A549 (cell line): ENCODE measurements around the gene SLC35F4. TPM values are rescaled to one million over a fixed set of nuclear protein-coding genes. Genes with fewer than 3 reads are reported as not detected.

ENCODE experiments used
- ATAC-seq, 2 experiments: fragments of 200-7000 bp in 1 of 2; fragments of >200 bp in 1 of 2; cut with Nextera tagmentation in 1 of 2; cut with Tn5 transposase in 1 of 2; 3 replicates each; pipeline versions ENCODE4 v1.8.0 to v1.9.1; 2018 to 2020; ENCODE audit warnings: mild to moderate bottlenecking in 1 of 2, moderate library complexity in 1 of 2
- CTCF ChIA-PET: fragments of 300-600 bp; sonication (Branson Sonifier 250); formaldehyde crosslinking; extraction: SDS; loops from one replicate; lab custom pipeline; 2021; ENCODE audit warnings: antibody characterized with exemption, inconsistent platforms; lab: Yijun Ruan, JAX
- POLR2A ChIA-PET: fragments of 350-600 bp; formaldehyde crosslinking; extraction: SDS; loops from one replicate; lab custom pipeline; 2021; ENCODE audit warnings: antibody characterized with exemption, inconsistent platforms; lab: Yijun Ruan, JAX
- DNase-seq, 2 experiments: peaks; one replicate each; pipeline versions ENCODE4 v3.0.0 to v3.0.0-alpha.2; 2011 to 2016; ENCODE audit warnings: low read depth in 1 of 2, low spot score in 1 of 2
- FAIRE-seq: peaks from 2 replicates; lab custom pipeline; 2011; peaks lifted over from hg19 to GRCh38; lab: Jason Lieb, UNC
- H3K27ac ChIP-seq, 2 experiments: fragments of >200 bp; sonication (Bioruptor Twin); formaldehyde crosslinking; 3 replicates each; pipeline ENCODE4 v1.5.1; 2016 to 2017
- H3K4me1 ChIP-seq: fragments of >200 bp; sonication (Bioruptor Twin); formaldehyde crosslinking; 3 replicates; pipeline ENCODE4 v1.6.1; 2016
- H3K4me2 ChIP-seq: fragments of >200 bp; sonication (Bioruptor Twin); formaldehyde crosslinking; 3 replicates; pipeline ENCODE4 v1.6.1; 2016
- H3K4me3 ChIP-seq: fragments of >200 bp; sonication (Bioruptor Twin); formaldehyde crosslinking; 3 replicates; pipeline ENCODE4 v1.5.1; 2016
- H3K9me3 ChIP-seq: fragments of >200 bp; sonication (Bioruptor Twin); formaldehyde crosslinking; 3 replicates; pipeline ENCODE4 v1.6.1; 2016
- CBX2 ChIP-seq: fragments of 200-600 bp; sonication (generic); IDR thresholded peaks from 2 replicates; pipeline ENCODE4 v1.6.1; 2016; ENCODE audit warnings: low read depth, mild to moderate bottlenecking, borderline replicate concordance
- CTCF ChIP-seq: fragments of >200 bp; sonication (Bioruptor Twin); formaldehyde crosslinking; IDR thresholded peaks from 3 replicates; pipeline ENCODE4 v1.5.1; 2016
- FOSL2 ChIP-seq, 2 experiments: fragments of 450-650 bp in 1 of 2; fragments of >200 bp in 1 of 2; sonication (Bioruptor Twin) in 1 of 2; formaldehyde crosslinking; IDR thresholded peaks; 2 replicates each; pipeline versions ENCODE4 v1.5.0 to v1.6.1; 2016 to 2020; ENCODE audit warnings: mild to moderate bottlenecking in 1 of 2, moderate library complexity in 1 of 2
- FOXS1 ChIP-seq: fragments of 250-450 bp; sonication (Bioruptor Pico); IDR thresholded peaks from 2 replicates; pipeline ENCODE4 v1.5.0; 2020; ENCODE audit warnings: mild to moderate bottlenecking, moderate library complexity
- HEYL ChIP-seq: fragments of 250-450 bp; sonication (Bioruptor Pico); IDR thresholded peaks from 2 replicates; pipeline ENCODE4 v1.8.0; 2021; ENCODE audit warnings: mild to moderate bottlenecking, moderate library complexity
- JUNB ChIP-seq: fragments of >200 bp; sonication (Bioruptor Twin); formaldehyde crosslinking; IDR thresholded peaks from 2 replicates; pipeline ENCODE4 v1.6.1; 2016
- MAZ ChIP-seq: fragments of 150-350 bp; IDR thresholded peaks from 2 replicates; pipeline ENCODE4 v1.6.1; 2014; ENCODE audit warnings: antibody characterized with exemption, low read depth, low read length, borderline replicate concordance
- RAD21 ChIP-seq, 2 experiments: fragments of >200 bp in 1 of 2; sonication (Bioruptor Twin) in 1 of 2; formaldehyde crosslinking in 1 of 2; IDR thresholded peaks in 1 of 2; conservative IDR thresholded peaks in 1 of 2; 2 replicates in 1 of 2; 3 replicates in 1 of 2; pipeline ENCODE4 v1.6.1; 2012 to 2018; ENCODE audit warnings: inconsistent platforms in 1 of 2
- SMC3 ChIP-seq: fragments of >200 bp; sonication (Bioruptor Twin); formaldehyde crosslinking; IDR thresholded peaks from 3 replicates; pipeline ENCODE4 v1.6.1; 2018; ENCODE audit warnings: inconsistent platforms
- TFCP2L1 ChIP-seq: fragments of 250-450 bp; sonication (Bioruptor Pico); IDR thresholded peaks from 2 replicates; pipeline ENCODE4 v1.5.0; 2021; ENCODE audit warnings: mild to moderate bottlenecking
- ZC3H11A ChIP-seq: fragments of 450-650 bp; IDR thresholded peaks from 2 replicates; pipeline ENCODE4 v1.6.1; 2014; ENCODE audit warnings: antibody characterized with exemption, mild to moderate bottlenecking
- ZSCAN20 ChIP-seq: fragments of 250-450 bp; sonication (Bioruptor Pico); IDR thresholded peaks from 2 replicates; pipeline ENCODE4 v1.8.0; 2022; ENCODE audit warnings: mild to moderate bottlenecking, moderate library complexity
- WGBS: methylation state at CpG from one replicate; pipeline ENCODE4 v1.1.6; 2017; ENCODE audit errors: missing lambda C conversion rate; 5-methylcytosine and 5-hydroxymethylcytosine counted together
- polyA plus RNA-seq, 4 experiments: library from polyadenylated mRNA; depleted of rRNA in 3 of 4; stranded (reverse); fragments of >200 nt; fragmentation: RNase III in 1 of 4; extraction: RNeasy Plus Mini Kit Qiagen cat#74134 plus additional on column Dnase treatment in 1 of 4; gene quantifications; 2 replicates in 3 of 4; 3 replicates in 1 of 4; pipeline ENCODE4 v1.2.3, GENCODE V29; 2011 to 2017
- TF ChIP-seq, protein P1 (sequence below): fragments of 250-450 bp; sonication (Bioruptor Pico); IDR thresholded peaks from 2 replicates; pipeline ENCODE4 v1.5.0; 2020; ENCODE audit warnings: low read depth, mild to moderate bottlenecking, moderate library complexity

Gene SLC35F4
- polyA plus RNA-seq, 2 of the 4 experiments (the other 2 are of a cell fraction) = not detected

GRCh38 chr14:57575482-57575881 lies 290.4 kb downstream of the SLC35F4 start:
- ATAC-seq = no peak
- Histone ChIP-seq H3K4me1 (no peaks in the 10 kb centered on the region), H3K9me3 (no peaks in the 10 kb centered on the region), H3K4me2 (no peak overlapping the region), H3K4me3 (no peak overlapping the region), H3K27ac (no peak overlapping the region)
- no peak for FAIRE-seq
- 21% methylated on average over 2 of the region's 2 CpGs for WGBS
- DNase-seq = no peak
- TF ChIP-seq FOXS1 (no peak), CTCF (no peak), HEYL (CRISPR knock-in tag) (no peak), MAZ (no peak)
- ChIA-PET POLR2A (no interaction called here), CTCF (interaction anchor here (0.6 to 0.7 kb wide), 3 partner anchors 16 to 51 kb away, joined by 3 to 4 read pairs (median 3); no protein-coding TSS in a partner anchor)

GRCh38 chr14:57574617-57575288 lies 291.1 kb downstream of the SLC35F4 start:
- DNase-seq (peak in 1 of 2 experiments; percentile 17), FAIRE-seq (no peak), ATAC-seq (peak in 1 of 2 experiments; percentile 38; a peak in 1 of 6 replicates)
- WGBS = 27% methylated on average over 5 of the region's 5 CpGs
- no peak for TF ChIP-seq FOSL2 (IDR thresholded peaks at IDR 0.05)
- no peak for TF ChIP-seq FOSL2 (CRISPR knock-in tag; IDR thresholded peaks at IDR 0.05)
- peak; percentile 35; the same call in 1 of the 3 replicates for TF ChIP-seq CTCF
- TF ChIP-seq SMC3 = peak; percentile 39; the same call in 2 of the 3 replicates
- no peak for TF ChIP-seq TFCP2L1
- TF ChIP-seq JUNB = no peak
- peak; percentile 45 to 48; a peak in 3 of 5 replicates for TF ChIP-seq RAD21 (conservative IDR thresholded peaks at IDR 0.05 in 1 of 2, IDR thresholded peaks at IDR 0.05 in 1 of 2)
- TF ChIP-seq CBX2 = no peak
- no peak for TF ChIP-seq ZSCAN20 (CRISPR knock-in tag)
- ChIA-PET CTCF (interaction anchor here (0.6 kb wide), 1 partner anchor 20 kb away, joined by 4 read pairs; no protein-coding TSS in a partner anchor), POLR2A (no interaction called here)
- no peak overlapping the region for H3K27ac ChIP-seq
- H3K4me3 ChIP-seq = no peak overlapping the region
- no peaks in the 10 kb centered on the region for H3K4me1 ChIP-seq
- H3K9me3 ChIP-seq = no peaks in the 10 kb centered on the region
- no peak overlapping the region for H3K4me2 ChIP-seq

GRCh38 chr14:57573173-57573572 lies 292.7 kb downstream of the SLC35F4 start:
- 60% methylated on average over 3 of the region's 3 CpGs for WGBS
- ATAC-seq (no peak), FAIRE-seq (no peak), DNase-seq (no peak)
- no peak overlapping the region for H3K4me2 ChIP-seq
- POLR2A ChIA-PET = no interaction called here
- no peak overlapping the region for H3K4me3 ChIP-seq
- no peaks in the 10 kb centered on the region for H3K4me1 ChIP-seq
- CTCF ChIA-PET = interaction anchor here (0.9 to 1.2 kb wide), 2 partner anchors 12 to 18 kb away, joined by 3 read pairs; no protein-coding TSS in a partner anchor
- H3K27ac ChIP-seq = no peak overlapping the region
- no peaks in the 10 kb centered on the region for H3K9me3 ChIP-seq
- no peak for TF ChIP-seq ZC3H11A
- TF ChIP-seq, protein P1, sequence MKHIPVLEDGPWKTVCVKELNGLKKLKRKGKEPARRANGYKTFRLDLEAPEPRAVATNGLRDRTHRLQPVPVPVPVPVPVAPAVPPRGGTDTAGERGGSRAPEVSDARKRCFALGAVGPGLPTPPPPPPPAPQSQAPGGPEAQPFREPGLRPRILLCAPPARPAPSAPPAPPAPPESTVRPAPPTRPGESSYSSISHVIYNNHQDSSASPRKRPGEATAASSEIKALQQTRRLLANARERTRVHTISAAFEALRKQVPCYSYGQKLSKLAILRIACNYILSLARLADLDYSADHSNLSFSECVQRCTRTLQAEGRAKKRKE (CRISPR knock-in tag) = no peak
